ENCODE results near the gene NFX1.
"Not testable (repeated sequence)": the region's sequence is repeated elsewhere in the genome, so short reads cannot be mapped to it uniquely, and the experiment has no call there.

NFX1 gene

GRCh38 chr9:33375238-33375840 lies 85.0 kb downstream of the NFX1 start:
- no peaks in the 10 kb centered on the region for H3K36me3 ChIP-seq (ENCODE audit: control insufficient read depth, insufficient read depth, low read length)
- H3K4me1 ChIP-seq (ENCODE audit: control insufficient read depth, insufficient read depth, low read length), result peaks cover 9% of the 10 kb centered on the region
- H3K9ac ChIP-seq (ENCODE audit: low read length), result no peak overlapping the region
- no peaks in the 10 kb centered on the region for H3K27me3 ChIP-seq (ENCODE audit: control insufficient read depth, insufficient read depth, low read length)
- no peak overlapping the region for H3K4me3 ChIP-seq (ENCODE audit: low read length)
- no peaks in the 10 kb centered on the region for H3K9me3 ChIP-seq (ENCODE audit: control insufficient read depth, low read length)

GRCh38 chr9:33375841-33376321 lies 85.6 kb downstream of the NFX1 start:
- Histone ChIP-seq H3K9ac (ENCODE audit: low read length) (no peak overlapping the region), H3K36me3 (ENCODE audit: control insufficient read depth, insufficient read depth, low read length) (no peaks in the 10 kb centered on the region), H3K9me3 (ENCODE audit: control insufficient read depth, low read length) (no peaks in the 10 kb centered on the region), H3K4me1 (ENCODE audit: control insufficient read depth, insufficient read depth, low read length) (peaks cover 9% of the 10 kb centered on the region), H3K27me3 (ENCODE audit: control insufficient read depth, insufficient read depth, low read length) (no peaks in the 10 kb centered on the region), H3K4me3 (ENCODE audit: low read length) (no peak overlapping the region)

- Histone ChIP-seq H3K27me3 (ENCODE audit: control insufficient read depth, insufficient read depth, low read length) (no peaks in the 10 kb centered on the region), H3K4me3 (ENCODE audit: low read length) (no peak overlapping the region), H3K9me3 (ENCODE audit: control insufficient read depth, low read length) (no peaks in the 10 kb centered on the region), H3K9ac (ENCODE audit: low read length) (no peak overlapping the region), H3K4me1 (ENCODE audit: control insufficient read depth, insufficient read depth, low read length) (peaks cover 9% of the 10 kb centered on the region), H3K36me3 (ENCODE audit: control insufficient read depth, insufficient read depth, low read length) (no peaks in the 10 kb centered on the region)
Observed at GRCh38 chr9:33377089-33377715, 86.9 kb downstream of the NFX1 start.

- H3K4me1 ChIP-seq (ENCODE audit: control insufficient read depth, insufficient read depth, low read length), result peaks cover 9% of the 10 kb centered on the region
- H3K9ac ChIP-seq (ENCODE audit: low read length), result no peak overlapping the region
- no peak overlapping the region for H3K4me3 ChIP-seq (ENCODE audit: low read length)
- H3K27me3 ChIP-seq (ENCODE audit: control insufficient read depth, insufficient read depth, low read length), result no peaks in the 10 kb centered on the region
- no peaks in the 10 kb centered on the region for H3K9me3 ChIP-seq (ENCODE audit: control insufficient read depth, low read length)
- H3K36me3 ChIP-seq (ENCODE audit: control insufficient read depth, insufficient read depth, low read length), result no peaks in the 10 kb centered on the region
Observed at GRCh38 chr9:33378121-33378795, 87.9 kb downstream of the NFX1 start.

- no peak overlapping the region for H3K9ac ChIP-seq (ENCODE audit: low read length)
- H3K9me3 ChIP-seq (ENCODE audit: control insufficient read depth, low read length), result no peaks in the 10 kb centered on the region
- no peak overlapping the region for H3K4me3 ChIP-seq (ENCODE audit: low read length)
- peaks cover 7% of the 10 kb centered on the region for H3K4me1 ChIP-seq (ENCODE audit: control insufficient read depth, insufficient read depth, low read length)
- H3K36me3 ChIP-seq (ENCODE audit: control insufficient read depth, insufficient read depth, low read length), result no peaks in the 10 kb centered on the region
- no peaks in the 10 kb centered on the region for H3K27me3 ChIP-seq (ENCODE audit: control insufficient read depth, insufficient read depth, low read length)
Observed at GRCh38 chr9:33379666-33380389, 89.5 kb downstream of the NFX1 start.

GRCh38 chr9:33380390-33381094 lies 90.2 kb downstream of the NFX1 start:
- H3K27me3 ChIP-seq (ENCODE audit: control insufficient read depth, insufficient read depth, low read length), result no peaks in the 10 kb centered on the region
- no peak overlapping the region for H3K4me3 ChIP-seq (ENCODE audit: low read length)

GRCh38 chr9:33381231-33381791 lies 91.0 kb downstream of the NFX1 start:
- Histone ChIP-seq H3K27me3 (ENCODE audit: control insufficient read depth, insufficient read depth, low read length) (no peaks in the 10 kb centered on the region), H3K4me3 (ENCODE audit: low read length) (no peak overlapping the region), H3K9me3 (ENCODE audit: control insufficient read depth, low read length) (no peaks in the 10 kb centered on the region), H3K36me3 (ENCODE audit: control insufficient read depth, insufficient read depth, low read length) (no peaks in the 10 kb centered on the region), H3K4me1 (ENCODE audit: control insufficient read depth, insufficient read depth, low read length) (no peaks in the 10 kb centered on the region), H3K9ac (ENCODE audit: low read length) (no peak overlapping the region)

More at GRCh38 chr9:33380390-33381094, 90.2 kb downstream of the NFX1 start:
- H3K9ac ChIP-seq (ENCODE audit: low read length), result no peak overlapping the region
- no peaks in the 10 kb centered on the region for H3K36me3 ChIP-seq (ENCODE audit: control insufficient read depth, insufficient read depth, low read length)
- peaks cover 1% of the 10 kb centered on the region for H3K4me1 ChIP-seq (ENCODE audit: control insufficient read depth, insufficient read depth, low read length)
- H3K9me3 ChIP-seq (ENCODE audit: control insufficient read depth, low read length), result no peaks in the 10 kb centered on the region

GRCh38 chr9:33382397-33382796 lies 92.1 kb downstream of the NFX1 start:
- not testable (repeated sequence) for H3K27me3 ChIP-seq (ENCODE audit: control insufficient read depth, insufficient read depth, low read length); H3K4me3 ChIP-seq (ENCODE audit: low read length); H3K36me3 ChIP-seq (ENCODE audit: control insufficient read depth, insufficient read depth, low read length); H3K9ac ChIP-seq (ENCODE audit: low read length); H3K4me1 ChIP-seq (ENCODE audit: control insufficient read depth, insufficient read depth, low read length); H3K9me3 ChIP-seq (ENCODE audit: control insufficient read depth, low read length)

- H3K4me3 ChIP-seq (ENCODE audit: low read length); H3K9ac ChIP-seq (ENCODE audit: low read length); H3K4me1 ChIP-seq (ENCODE audit: control insufficient read depth, insufficient read depth, low read length); H3K36me3 ChIP-seq (ENCODE audit: control insufficient read depth, insufficient read depth, low read length); H3K9me3 ChIP-seq (ENCODE audit: control insufficient read depth, low read length); H3K27me3 ChIP-seq (ENCODE audit: control insufficient read depth, insufficient read depth, low read length): not testable (repeated sequence)
Observed at GRCh38 chr9:33383396-33383795, 93.1 kb downstream of the NFX1 start.

GRCh38 chr9:33385536-33385935 lies 95.2 kb downstream of the NFX1 start:
- not testable (repeated sequence) for H3K27me3 ChIP-seq (ENCODE audit: control insufficient read depth, insufficient read depth, low read length); H3K4me3 ChIP-seq (ENCODE audit: low read length); H3K4me1 ChIP-seq (ENCODE audit: control insufficient read depth, insufficient read depth, low read length); H3K9ac ChIP-seq (ENCODE audit: low read length); H3K9me3 ChIP-seq (ENCODE audit: control insufficient read depth, low read length); H3K36me3 ChIP-seq (ENCODE audit: control insufficient read depth, insufficient read depth, low read length)

- H3K9ac ChIP-seq (ENCODE audit: low read length); H3K36me3 ChIP-seq (ENCODE audit: control insufficient read depth, insufficient read depth, low read length); H3K27me3 ChIP-seq (ENCODE audit: control insufficient read depth, insufficient read depth, low read length); H3K9me3 ChIP-seq (ENCODE audit: control insufficient read depth, low read length); H3K4me1 ChIP-seq (ENCODE audit: control insufficient read depth, insufficient read depth, low read length); H3K4me3 ChIP-seq (ENCODE audit: low read length): not testable (repeated sequence)
Observed at GRCh38 chr9:33385979-33386640, 95.8 kb downstream of the NFX1 start.

Measured in mucosa of stomach (tissue), 1 donor.